Germinal center (tissue), 1 donor: ENCODE measurements around the gene CCDC57.
"Not testable (repeated sequence)": the region's sequence is repeated elsewhere in the genome, so short reads cannot be mapped to it uniquely, and the experiment has no call there.

Experiments used
- DNase-seq: peaks from one replicate; pipeline ENCODE4 v3.0.0; 2012; ENCODE audit warnings: mixed read lengths, low spot score

Gene CCDC57

GRCh38 chr17:82175951-82176350 lies 36.7 kb downstream of the CCDC57 start:
- no peak for DNase-seq

- DNase-seq, result no peak
These were observed 37.4 kb downstream of the CCDC57 start for GRCh38 chr17:82175201-82175600.

- not testable (repeated sequence) for DNase-seq
These were observed 38.4 kb downstream of the CCDC57 start for GRCh38 chr17:82174042-82174857.

GRCh38 chr17:82173351-82174041 lies 39.1 kb downstream of the CCDC57 start:
- DNase-seq, result no peak

GRCh38 chr17:82172486-82173160 lies 40.0 kb downstream of the CCDC57 start:
- no peak for DNase-seq

- DNase-seq, result no peak
These were observed 40.8 kb downstream of the CCDC57 start for GRCh38 chr17:82171750-82172375.

GRCh38 chr17:82170412-82170961 lies 42.2 kb downstream of the CCDC57 start:
- DNase-seq, result no peak

- no peak for DNase-seq
These were observed 44.1 kb downstream of the CCDC57 start for GRCh38 chr17:82168568-82168967.

- no peak for DNase-seq
These were observed 45.6 kb downstream of the CCDC57 start for GRCh38 chr17:82167028-82167427.

GRCh38 chr17:82164853-82165252 lies 47.8 kb downstream of the CCDC57 start:
- DNase-seq, result no peak

GRCh38 chr17:82161216-82161615 lies 51.4 kb downstream of the CCDC57 start:
- DNase-seq, result no peak

GRCh38 chr17:82160075-82160474 lies 52.6 kb downstream of the CCDC57 start:
- no peak for DNase-seq

GRCh38 chr17:82158825-82159224 lies 53.8 kb downstream of the CCDC57 start:
- no peak for DNase-seq

- no peak for DNase-seq
These were observed 55.3 kb downstream of the CCDC57 start for GRCh38 chr17:82157046-82158035.

GRCh38 chr17:82156284-82156925 lies 56.2 kb downstream of the CCDC57 start:
- DNase-seq, result no peak

- no peak for DNase-seq
These were observed 57.0 kb downstream of the CCDC57 start for GRCh38 chr17:82155606-82156005.

- no peak for DNase-seq
These were observed 57.7 kb downstream of the CCDC57 start for GRCh38 chr17:82154881-82155331.

GRCh38 chr17:82153745-82154375 lies 58.8 kb downstream of the CCDC57 start:
- peak; percentile 84 for DNase-seq

- no peak for DNase-seq
These were observed 59.3 kb downstream of the CCDC57 start for GRCh38 chr17:82153295-82153691.
